Right lobe of liver (tissue), 6 donors: Measurements from ENCODE around the gene COL4A1. TPM values are rescaled to one million over a fixed set of nuclear protein-coding genes. Genes with fewer than 3 reads are reported as not detected.

Experiments
- ATAC-seq, 4 donors: fragments of 200-7000 bp; cut with Tn5 transposase; one replicate each; pipeline ENCODE4 v1.9.1; 2020; ENCODE audit warnings: mild to moderate bottlenecking in 4 of 4, moderate library complexity in 4 of 4
- DNase-seq, 3 donors: peaks; one replicate each; pipeline ENCODE4 v3.0.0-alpha.2; 2020
- H3K27ac ChIP-seq, 3 donors: fragments of 200-600 bp; one replicate each; pipeline ENCODE4 v1.8.0; 2022
- H3K27me3 ChIP-seq, 2 donors: fragments of 200-600 bp; one replicate each; pipeline ENCODE4 v1.8.0; 2022
- H3K36me3 ChIP-seq, 4 donors: fragments of 200-600 bp; sonication (generic) in 1 of 4; one replicate each; pipeline versions ENCODE4 v1.5.1 to v1.8.0; 2017 to 2022; ENCODE audit warnings: control low read depth in 1 of 4
- H3K4me1 ChIP-seq, 4 donors: fragments of 200-600 bp; sonication (generic) in 1 of 4; one replicate each; pipeline versions ENCODE4 v1.5.1 to v1.8.0; 2017 to 2022; ENCODE audit warnings: control low read depth in 1 of 4
- H3K4me3 ChIP-seq, 3 donors: fragments of 200-600 bp; one replicate each; pipeline ENCODE4 v1.8.0; 2022
- H3K9me3 ChIP-seq, 4 donors: fragments of 200-600 bp; sonication (generic) in 1 of 4; one replicate each; pipeline versions ENCODE4 v1.5.1 to v1.8.0; 2017 to 2022; ENCODE audit warnings: control low read depth in 1 of 4
- POLR2A ChIP-seq: fragments of 450-650 bp; IDR thresholded peaks from one replicate; pipeline ENCODE4 v1.6.1; 2017; ENCODE audit warnings: antibody characterized with exemption, mild to moderate bottlenecking
- WGBS: methylation state at CpG from one replicate; pipeline ENCODE4 v1.1.6; 2018; ENCODE audit warnings: low coverage, low lambda C conversion rate; ENCODE audit not compliant: insufficient coverage; ENCODE audit errors: missing lambda C conversion rate; 5-methylcytosine and 5-hydroxymethylcytosine counted together
- intact Hi-C, 2 donors: fragments of 100-400 bp; cut with DNase I; formaldehyde crosslinking; loops; one replicate each; pipeline versions ENCODE4 v1.11.2 to v1.14.1; 2022
- total RNA-seq, 6 experiments: library from RNA; depleted of rRNA in 2 of 6; stranded (reverse); fragments of >200 nt in 2 of 6; fragmentation: NEBNext Ultra II Directional in 3 of 6; extraction: Animal tissue kit (Norgen Biotek cat#: 25700) in 3 of 6; gene quantifications; one replicate each; pipeline versions ENCODE4 v1.1.0 to v1.2.4, GENCODE V29; 2016 to 2023
- TF ChIP-seq, protein P1 (sequence below), 4 donors: fragments of 200-600 bp in 3 of 4; fragments of 450-650 bp in 1 of 4; IDR thresholded peaks; one replicate each; pipeline versions ENCODE4 v1.5.1 to v1.8.0; 2016 to 2022; ENCODE audit warnings: antibody characterized with exemption in 4 of 4, mild to moderate bottlenecking in 2 of 4
- donor health status: DM: no; HTN: yes; CAD: no.
- donor health status: DM: no; HTN: no; CAD: no.
- donor health status: DM: no; HTN: no; CAD: no.
- donor health status: DM: no; HTN: yes; CAD: no.
- donor health status: DM: no; HTN: yes; CAD: no.

The COL4A1 gene
- total RNA-seq, 6 experiments from 2014 or later: 8.0 to 89.8 (median 41.1) TPM

GRCh38 chr13:110170020-110170790 is 136.8 kb downstream of the COL4A1 start:
- 78% methylated on average over 14 of the region's 20 CpGs for WGBS
- intact Hi-C loops: no loop called here
- H3K4me1 ChIP-seq: no peaks in the 10 kb centered on the region
- H3K36me3 ChIP-seq: peaks cover 0 to 7% (median 0%) of the 10 kb centered on the region in 4 donors
- ATAC-seq (no peak), DNase-seq (no peak)
- H3K27ac ChIP-seq: no peak overlapping the region
- H3K27me3 ChIP-seq: no peaks in the 10 kb centered on the region
- no peaks in the 10 kb centered on the region for H3K9me3 ChIP-seq
- no peak overlapping the region for H3K4me3 ChIP-seq
- TF ChIP-seq, protein P1, sequence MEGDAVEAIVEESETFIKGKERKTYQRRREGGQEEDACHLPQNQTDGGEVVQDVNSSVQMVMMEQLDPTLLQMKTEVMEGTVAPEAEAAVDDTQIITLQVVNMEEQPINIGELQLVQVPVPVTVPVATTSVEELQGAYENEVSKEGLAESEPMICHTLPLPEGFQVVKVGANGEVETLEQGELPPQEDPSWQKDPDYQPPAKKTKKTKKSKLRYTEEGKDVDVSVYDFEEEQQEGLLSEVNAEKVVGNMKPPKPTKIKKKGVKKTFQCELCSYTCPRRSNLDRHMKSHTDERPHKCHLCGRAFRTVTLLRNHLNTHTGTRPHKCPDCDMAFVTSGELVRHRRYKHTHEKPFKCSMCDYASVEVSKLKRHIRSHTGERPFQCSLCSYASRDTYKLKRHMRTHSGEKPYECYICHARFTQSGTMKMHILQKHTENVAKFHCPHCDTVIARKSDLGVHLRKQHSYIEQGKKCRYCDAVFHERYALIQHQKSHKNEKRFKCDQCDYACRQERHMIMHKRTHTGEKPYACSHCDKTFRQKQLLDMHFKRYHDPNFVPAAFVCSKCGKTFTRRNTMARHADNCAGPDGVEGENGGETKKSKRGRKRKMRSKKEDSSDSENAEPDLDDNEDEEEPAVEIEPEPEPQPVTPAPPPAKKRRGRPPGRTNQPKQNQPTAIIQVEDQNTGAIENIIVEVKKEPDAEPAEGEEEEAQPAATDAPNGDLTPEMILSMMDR (IDR thresholded peaks at IDR 0.05): no peak
- no peak for TF ChIP-seq POLR2A

- Histone ChIP-seq H3K36me3 (peaks cover 0 to 3% (median 0%) of the 10 kb centered on the region in 4 donors), H3K4me3 (no peak overlapping the region), H3K4me1 (no peaks in the 10 kb centered on the region), H3K27ac (no peak overlapping the region), H3K27me3 (no peaks in the 10 kb centered on the region), H3K9me3 (no peaks in the 10 kb centered on the region)
- 19% methylated on average over 4 of the region's 4 CpGs for WGBS
- ATAC-seq: no peak
- intact Hi-C loops: no loop called here
- TF ChIP-seq, protein P1 (IDR thresholded peaks at IDR 0.05): no peak
- no peak for TF ChIP-seq POLR2A
- no peak for DNase-seq
Measured at GRCh38 chr13:110168999-110169933, 137.7 kb downstream of the COL4A1 start.

GRCh38 chr13:110166598-110166997 is 140.4 kb downstream of the COL4A1 start:
- H3K4me1 ChIP-seq: no peaks in the 10 kb centered on the region
- H3K27me3 ChIP-seq: no peaks in the 10 kb centered on the region
- H3K27ac ChIP-seq: no peak overlapping the region
- H3K9me3 ChIP-seq: no peaks in the 10 kb centered on the region
- no peaks in the 10 kb centered on the region for H3K36me3 ChIP-seq
- no peak for ATAC-seq
- peak in 1 of 3 donors; percentile 3 for DNase-seq
- TF ChIP-seq POLR2A: no peak
- TF ChIP-seq, protein P1 (IDR thresholded peaks at IDR 0.05): no peak
- intact Hi-C loops: no loop called here
- no peak overlapping the region for H3K4me3 ChIP-seq
- WGBS: 76% methylated on average over 4 of the region's 4 CpGs

- no peaks in the 10 kb centered on the region for H3K36me3 ChIP-seq
- no peaks in the 10 kb centered on the region for H3K4me1 ChIP-seq
- DNase-seq (peak in 1 of 3 donors; percentile 34), ATAC-seq (no peak)
- no peak overlapping the region for H3K27ac ChIP-seq
- H3K9me3 ChIP-seq: no peaks in the 10 kb centered on the region
- WGBS: 77% methylated on average over 3 of the region's 8 CpGs
- intact Hi-C loops: no loop called here
- H3K4me3 ChIP-seq: no peak overlapping the region
- TF ChIP-seq, protein P1 (IDR thresholded peaks at IDR 0.05): no peak
- no peak for TF ChIP-seq POLR2A
- H3K27me3 ChIP-seq: no peaks in the 10 kb centered on the region
Measured at GRCh38 chr13:110164706-110165105, 142.3 kb downstream of the COL4A1 start.
